ENCODE results near the gene MKRN1. TPM values are rescaled to one million over a fixed set of nuclear protein-coding genes. Genes with fewer than 3 reads are reported as not detected.

The MKRN1 gene
- total RNA-seq, 4 donors from 2014 or later, result 143 to 288 (median 187) TPM

- Histone ChIP-seq H3K4me3 (no peak overlapping the region), H3K27ac (no peak overlapping the region), H3K9me3 (no peaks in the 10 kb centered on the region), H3K4me1 (no peaks in the 10 kb centered on the region), H3K36me3 (no peaks in the 10 kb centered on the region), H3K27me3 (no peaks in the 10 kb centered on the region)
- in situ Hi-C loops (cut with MboI; ENCODE audit: low pct_ligation_motif_present in 1 of 4, low pct_unique_long_range_greater_than_20kb in 1 of 4, low sequenced_read_pairs in 3 of 4), result no loop called here
- TF ChIP-seq POLR2AphosphoS5 (IDR thresholded peaks at IDR 0.05), result no peak
- TF ChIP-seq POLR2A (IDR thresholded peaks at IDR 0.05), result no peak
- TF ChIP-seq CTCF (IDR thresholded peaks at IDR 0.05), result no peak
- no peak for TF ChIP-seq EP300 (IDR thresholded peaks at IDR 0.05; ENCODE audit: low read depth)
- no peak for DNase-seq
- WGBS, 2 donors (ENCODE audit: low coverage in 1 of 2), result 80 to 96% methylated on average over 1 to 6 of the region's 6 CpGs
- intact Hi-C loops (cut with DNase I; ENCODE audit: low total_unique reads), result no loop called here
Observed at GRCh38 chr7:140426130-140426529, 53.2 kb downstream of the MKRN1 start.

GRCh38 chr7:140425718-140426117 lies 53.6 kb downstream of the MKRN1 start:
- Histone ChIP-seq H3K9me3 (no peaks in the 10 kb centered on the region), H3K27me3 (no peaks in the 10 kb centered on the region), H3K4me3 (no peak overlapping the region), H3K27ac (no peak overlapping the region), H3K4me1 (no peaks in the 10 kb centered on the region), H3K36me3 (no peaks in the 10 kb centered on the region)
- TF ChIP-seq EP300 (IDR thresholded peaks at IDR 0.05; ENCODE audit: low read depth) (no peak), CTCF (IDR thresholded peaks at IDR 0.05) (no peak), POLR2A (IDR thresholded peaks at IDR 0.05) (no peak), POLR2AphosphoS5 (IDR thresholded peaks at IDR 0.05) (no peak)
- no peak for DNase-seq
- WGBS, 2 donors (ENCODE audit: low coverage in 1 of 2), result 85 to 89% methylated on average over 5 to 12 of the region's 12 CpGs
- in situ Hi-C loops (cut with MboI; ENCODE audit: low pct_ligation_motif_present in 1 of 4, low pct_unique_long_range_greater_than_20kb in 1 of 4, low sequenced_read_pairs in 3 of 4) (no loop called here), intact Hi-C loops (cut with DNase I; ENCODE audit: low total_unique reads) (no loop called here)

GRCh38 chr7:140423501-140423900 lies 55.8 kb downstream of the MKRN1 start:
- no peaks in the 10 kb centered on the region for H3K27me3 ChIP-seq
- no peak overlapping the region for H3K27ac ChIP-seq
- H3K9me3 ChIP-seq, result no peaks in the 10 kb centered on the region
- H3K36me3 ChIP-seq, result no peaks in the 10 kb centered on the region
- DNase-seq, result no peak
- in situ Hi-C loops (cut with MboI; ENCODE audit: low pct_ligation_motif_present in 1 of 4, low pct_unique_long_range_greater_than_20kb in 1 of 4, low sequenced_read_pairs in 3 of 4) (no loop called here), intact Hi-C loops (cut with DNase I; ENCODE audit: low total_unique reads) (no loop called here)
- no peak for TF ChIP-seq POLR2AphosphoS5 (IDR thresholded peaks at IDR 0.05)
- no peak for TF ChIP-seq EP300 (IDR thresholded peaks at IDR 0.05; ENCODE audit: low read depth)
- no peak for TF ChIP-seq POLR2A (IDR thresholded peaks at IDR 0.05)
- TF ChIP-seq CTCF (IDR thresholded peaks at IDR 0.05), result no peak
- no peaks in the 10 kb centered on the region for H3K4me1 ChIP-seq
- H3K4me3 ChIP-seq, result no peak overlapping the region
- WGBS, 2 donors (ENCODE audit: low coverage in 1 of 2), result 88 to 94% methylated on average over 3 of the region's 3 CpGs

GRCh38 chr7:140421521-140421920 lies 57.8 kb downstream of the MKRN1 start:
- no peak overlapping the region for H3K4me3 ChIP-seq
- 97 to 100% methylated on average over 2 of the region's 2 CpGs for WGBS, 2 donors (ENCODE audit: low coverage in 1 of 2)
- TF ChIP-seq POLR2AphosphoS5 (IDR thresholded peaks at IDR 0.05) (no peak), EP300 (IDR thresholded peaks at IDR 0.05; ENCODE audit: low read depth) (no peak)

GRCh38 chr7:140418653-140419052 lies 60.7 kb downstream of the MKRN1 start:
- in situ Hi-C loops (cut with MboI; ENCODE audit: low pct_ligation_motif_present in 1 of 4, low pct_unique_long_range_greater_than_20kb in 1 of 4, low sequenced_read_pairs in 3 of 4) (no loop called here), intact Hi-C loops (cut with DNase I; ENCODE audit: low total_unique reads) (no loop called here)
- DNase-seq, result no peak
- Histone ChIP-seq H3K4me3 (no peak overlapping the region), H3K9me3 (no peaks in the 10 kb centered on the region), H3K27me3 (no peaks in the 10 kb centered on the region), H3K27ac (no peak overlapping the region), H3K36me3 (no peaks in the 10 kb centered on the region), H3K4me1 (peaks cover 0 to 7% (median 2%) of the 10 kb centered on the region in 4 donors)
- 59 to 60% methylated on average over 3 to 4 of the region's 4 CpGs for WGBS, 2 donors (ENCODE audit: low coverage in 1 of 2)
- TF ChIP-seq POLR2A (IDR thresholded peaks at IDR 0.05) (no peak), CTCF (IDR thresholded peaks at IDR 0.05) (no peak), EP300 (IDR thresholded peaks at IDR 0.05; ENCODE audit: low read depth) (no peak), POLR2AphosphoS5 (IDR thresholded peaks at IDR 0.05) (no peak)

More at GRCh38 chr7:140421521-140421920, 57.8 kb downstream of the MKRN1 start:
- Histone ChIP-seq H3K27ac (no peak overlapping the region), H3K27me3 (no peaks in the 10 kb centered on the region), H3K9me3 (no peaks in the 10 kb centered on the region), H3K4me1 (peaks cover 0 to 7% (median 2%) of the 10 kb centered on the region in 4 donors), H3K36me3 (no peaks in the 10 kb centered on the region)
- DNase-seq, result no peak
- in situ Hi-C loops (cut with MboI; ENCODE audit: low pct_ligation_motif_present in 1 of 4, low pct_unique_long_range_greater_than_20kb in 1 of 4, low sequenced_read_pairs in 3 of 4) (no loop called here), intact Hi-C loops (cut with DNase I; ENCODE audit: low total_unique reads) (no loop called here)

Measured in transverse colon (tissue), 4 donors.